HEK293 (cell line): ENCODE results near the gene ATP1B2.

Experiments used
- CTCF ChIA-PET: fragments of 350-600 bp; formaldehyde crosslinking; extraction: SDS; loops from one replicate; lab custom pipeline; 2021; ENCODE audit warnings: antibody characterized with exemption; lab: Yijun Ruan, JAX
- POLR2A ChIA-PET: fragments of 300-600 bp; formaldehyde crosslinking; extraction: SDS; loops from one replicate; lab custom pipeline; 2020; ENCODE audit warnings: antibody characterized with exemption, inconsistent platforms; lab: Yijun Ruan, JAX
- H3K27ac ChIP-seq: fragments of 200-500 bp; sonication (Bioruptor generic); 2 replicates; pipeline ENCODE4 v1.5.1; 2014; ENCODE audit warnings: low read depth, low read length, control low read depth, inconsistent platforms; ENCODE audit errors: extremely low read depth
- H3K36me3 ChIP-seq, 2 experiments: fragments of 200-500 bp in 1 of 2; sonication (Bioruptor generic) in 1 of 2; 1 replicate in 1 of 2; 2 replicates in 1 of 2; pipeline ENCODE4 v1.5.1; 2014 to 2017; ENCODE audit warnings: inconsistent platforms in 2 of 2, low read length in 2 of 2; ENCODE audit not compliant: control insufficient read depth in 2 of 2, insufficient read depth in 1 of 2
- H3K4me1 ChIP-seq: fragments of 200-500 bp; sonication (Bioruptor generic); 2 replicates; pipeline ENCODE4 v1.5.1; 2014; ENCODE audit warnings: mild to moderate bottlenecking, low read length, inconsistent platforms; ENCODE audit not compliant: control insufficient read depth, insufficient read depth
- H3K4me3 ChIP-seq: 2 replicates; pipeline ENCODE4 v1.5.1; 2011; ENCODE audit warnings: low read depth, mild to moderate bottlenecking, control low read depth, low read length, moderate library complexity
- H3K9me3 ChIP-seq: fragments of 200-500 bp; sonication (Bioruptor generic); 2 replicates; pipeline ENCODE4 v1.5.1; 2014; ENCODE audit warnings: low read depth, low read length, inconsistent platforms; ENCODE audit not compliant: control insufficient read depth, insufficient read depth
- BCL11A ChIP-seq: fragments of 450-650 bp; formaldehyde crosslinking; IDR thresholded peaks from 2 replicates; pipeline ENCODE4 v1.5.1; 2016; ENCODE audit warnings: low read depth, missing biosample characterization, missing genetic modification characterization
- BCL11B ChIP-seq: fragments of 450-650 bp; formaldehyde crosslinking; IDR thresholded peaks from 2 replicates; pipeline ENCODE4 v1.5.1; 2016; ENCODE audit warnings: low read depth, missing biosample characterization, missing genetic modification characterization
- GLIS2 ChIP-seq: fragments of 450-650 bp; formaldehyde crosslinking; IDR thresholded peaks from 2 replicates; pipeline ENCODE4 v1.5.1; 2016; ENCODE audit warnings: missing biosample characterization, missing genetic modification characterization
- KLF16 ChIP-seq: fragments of 450-650 bp; formaldehyde crosslinking; IDR thresholded peaks from 2 replicates; pipeline ENCODE4 v1.5.1; 2017; ENCODE audit warnings: missing biosample characterization, missing genetic modification characterization
- OVOL3 ChIP-seq: fragments of 450-650 bp; formaldehyde crosslinking; IDR thresholded peaks from 2 replicates; pipeline ENCODE4 v1.5.1; 2016; ENCODE audit warnings: missing biosample characterization, missing genetic modification characterization
- ZBTB1 ChIP-seq: fragments of 450-650 bp; formaldehyde crosslinking; IDR thresholded peaks from 2 replicates; pipeline ENCODE4 v1.5.1; 2016; ENCODE audit warnings: missing biosample characterization, missing genetic modification characterization
- ZBTB20 ChIP-seq: fragments of 450-650 bp; formaldehyde crosslinking; IDR thresholded peaks from 2 replicates; pipeline ENCODE4 v1.5.1; 2016; ENCODE audit warnings: missing biosample characterization, missing genetic modification characterization
- ZBTB26 ChIP-seq: fragments of 450-650 bp; formaldehyde crosslinking; optimal IDR thresholded peaks from 2 replicates; pipeline ENCODE3; 2016; ENCODE audit warnings: missing biosample characterization, mild to moderate bottlenecking, missing genetic modification characterization
- ZBTB49 ChIP-seq: fragments of 450-650 bp; formaldehyde crosslinking; IDR thresholded peaks from 2 replicates; pipeline ENCODE4 v1.5.1; 2016; ENCODE audit warnings: missing biosample characterization, missing genetic modification characterization, low read depth
- ZNF10 ChIP-seq: fragments of 450-650 bp; formaldehyde crosslinking; IDR thresholded peaks from 2 replicates; pipeline ENCODE4 v1.5.1; 2017; ENCODE audit warnings: missing biosample characterization, missing genetic modification characterization
- ZNF175 ChIP-seq: fragments of 450-650 bp; formaldehyde crosslinking; IDR thresholded peaks from 2 replicates; pipeline ENCODE4 v1.5.1; 2016; ENCODE audit warnings: missing biosample characterization, missing genetic modification characterization
- ZNF248 ChIP-seq: fragments of 450-650 bp; formaldehyde crosslinking; IDR thresholded peaks from 2 replicates; pipeline ENCODE4 v1.5.1; 2017; ENCODE audit warnings: missing biosample characterization, missing genetic modification characterization
- ZNF324 ChIP-seq: fragments of 450-650 bp; formaldehyde crosslinking; IDR thresholded peaks from 2 replicates; pipeline ENCODE4 v1.5.1; 2016; ENCODE audit warnings: missing biosample characterization, missing genetic modification characterization
- ZNF394 ChIP-seq: fragments of 450-650 bp; formaldehyde crosslinking; IDR thresholded peaks from 2 replicates; pipeline ENCODE4 v1.5.1; 2016; ENCODE audit warnings: missing biosample characterization, missing genetic modification characterization, mild to moderate bottlenecking, moderate library complexity, borderline replicate concordance
- ZNF48 ChIP-seq: fragments of 450-650 bp; formaldehyde crosslinking; IDR thresholded peaks from 2 replicates; pipeline ENCODE4 v1.5.1; 2016; ENCODE audit warnings: missing biosample characterization, missing genetic modification characterization
- ZNF558 ChIP-seq: fragments of 450-650 bp; formaldehyde crosslinking; IDR thresholded peaks from 2 replicates; pipeline ENCODE4 v1.5.1; 2016; ENCODE audit warnings: missing biosample characterization, missing genetic modification characterization
- ZNF629 ChIP-seq: fragments of 450-650 bp; formaldehyde crosslinking; IDR thresholded peaks from 2 replicates; pipeline ENCODE4 v1.5.1; 2017; ENCODE audit warnings: missing biosample characterization, missing genetic modification characterization
- ZNF664 ChIP-seq: fragments of 450-650 bp; formaldehyde crosslinking; IDR thresholded peaks from 2 replicates; pipeline ENCODE4 v1.5.1; 2016; ENCODE audit warnings: missing biosample characterization, missing genetic modification characterization
- ZNF76 ChIP-seq: fragments of 450-650 bp; formaldehyde crosslinking; IDR thresholded peaks from 2 replicates; pipeline ENCODE4; 2016; ENCODE audit warnings: low read depth, missing biosample characterization, missing genetic modification characterization, borderline replicate concordance
- TF ChIP-seq, protein P1 (sequence below): fragments of 450-650 bp; formaldehyde crosslinking; IDR thresholded peaks from 2 replicates; pipeline ENCODE4 v1.5.1; 2016; ENCODE audit warnings: missing biosample characterization, missing genetic modification characterization
- TF ChIP-seq, protein P2 (sequence below): fragments of 450-650 bp; formaldehyde crosslinking; IDR thresholded peaks from 2 replicates; pipeline ENCODE4 v1.5.1; 2016; ENCODE audit warnings: missing biosample characterization, missing genetic modification characterization
- TF ChIP-seq, protein P3 (sequence below): fragments of 450-650 bp; formaldehyde crosslinking; conservative IDR thresholded peaks from 2 replicates; pipeline ENCODE4 v1.5.1; 2016; ENCODE audit warnings: low read depth, missing biosample characterization, missing genetic modification characterization
- TF ChIP-seq, protein P4 (sequence below): fragments of 450-650 bp; formaldehyde crosslinking; IDR thresholded peaks from 2 replicates; pipeline ENCODE4 v1.5.1; 2017; ENCODE audit warnings: missing biosample characterization, missing genetic modification characterization

The ATP1B2 gene

GRCh38 chr17:7627250-7628121, 23.2 kb upstream of the ATP1B2 start, which contains the start of gene SAT2:
Gene SAT2 (minus strand): TSS chr17:7627821. CDS start chr17:7627635, 186 bp downstream.
- peak within 1 kb of the TSS; percentile 84 for H3K4me3 ChIP-seq
- H3K27ac ChIP-seq, result peak within 1 kb of the TSS; percentile 91
- no peaks in the 10 kb centered on the region for H3K9me3 ChIP-seq
- peaks cover 0 to 8% of the 10 kb centered on the region in 2 experiments; a peak in 2 of 3 replicates for H3K36me3 ChIP-seq
- CTCF ChIA-PET, result interaction anchor here (0.5 to 4.4 kb wide), 13 partner anchors 9 to 1008 kb away, joined by 3 to 24 read pairs (median 4); partner anchors contain the start of genes FXR2, TP53 and WRAP53
- POLR2A ChIA-PET, result interaction anchor here (0.6 to 9.6 kb wide), 20 partner anchors 8 to 323 kb away, joined by 3 to 215 read pairs (median 4); partner anchors contain the start of genes ATP1B2, CD68, EFNB3 and FXR2
- H3K4me1 ChIP-seq, result peaks cover 3% of the 10 kb centered on the region; the same call in 1 of the 2 replicates
- TF ChIP-seq ZBTB26 (tag by site-specific recombination) (peak; percentile 24), ZNF10 (tag by site-specific recombination) (0 out of 2 replicates have a peak, but pooled peaks have one; percentile 18), ZBTB49 (tag by site-specific recombination) (no peak), ZNF558 (no peak), ZBTB1 (tag by site-specific recombination) (0 out of 2 replicates have a peak, but pooled peaks have one; percentile 9), ZBTB20 (tag by site-specific recombination) (peak; percentile 82), ZNF48 (no peak), ZNF394 (tag by site-specific recombination) (0 out of 2 replicates have a peak, but pooled peaks have one; percentile 26), GLIS2 (tag by site-specific recombination) (peak; percentile 97), ZNF248 (no peak), ZNF629 (tag by site-specific recombination) (peak; percentile 16; the same call in 1 of the 2 replicates), BCL11B (tag by site-specific recombination) (no peak), OVOL3 (tag by site-specific recombination) (no peak), ZNF664 (tag by site-specific recombination) (no peak), ZNF175 (no peak), BCL11A (peak; percentile 19; the same call in 1 of the 2 replicates), ZNF76 (tag by site-specific recombination) (peak; percentile 44; the same call in 1 of the 2 replicates), ZNF324 (tag by site-specific recombination) (0 out of 2 replicates have a peak, but pooled peaks have one; percentile 13), KLF16 (tag by site-specific recombination) (peak; percentile 66)
- TF ChIP-seq, protein P1, sequence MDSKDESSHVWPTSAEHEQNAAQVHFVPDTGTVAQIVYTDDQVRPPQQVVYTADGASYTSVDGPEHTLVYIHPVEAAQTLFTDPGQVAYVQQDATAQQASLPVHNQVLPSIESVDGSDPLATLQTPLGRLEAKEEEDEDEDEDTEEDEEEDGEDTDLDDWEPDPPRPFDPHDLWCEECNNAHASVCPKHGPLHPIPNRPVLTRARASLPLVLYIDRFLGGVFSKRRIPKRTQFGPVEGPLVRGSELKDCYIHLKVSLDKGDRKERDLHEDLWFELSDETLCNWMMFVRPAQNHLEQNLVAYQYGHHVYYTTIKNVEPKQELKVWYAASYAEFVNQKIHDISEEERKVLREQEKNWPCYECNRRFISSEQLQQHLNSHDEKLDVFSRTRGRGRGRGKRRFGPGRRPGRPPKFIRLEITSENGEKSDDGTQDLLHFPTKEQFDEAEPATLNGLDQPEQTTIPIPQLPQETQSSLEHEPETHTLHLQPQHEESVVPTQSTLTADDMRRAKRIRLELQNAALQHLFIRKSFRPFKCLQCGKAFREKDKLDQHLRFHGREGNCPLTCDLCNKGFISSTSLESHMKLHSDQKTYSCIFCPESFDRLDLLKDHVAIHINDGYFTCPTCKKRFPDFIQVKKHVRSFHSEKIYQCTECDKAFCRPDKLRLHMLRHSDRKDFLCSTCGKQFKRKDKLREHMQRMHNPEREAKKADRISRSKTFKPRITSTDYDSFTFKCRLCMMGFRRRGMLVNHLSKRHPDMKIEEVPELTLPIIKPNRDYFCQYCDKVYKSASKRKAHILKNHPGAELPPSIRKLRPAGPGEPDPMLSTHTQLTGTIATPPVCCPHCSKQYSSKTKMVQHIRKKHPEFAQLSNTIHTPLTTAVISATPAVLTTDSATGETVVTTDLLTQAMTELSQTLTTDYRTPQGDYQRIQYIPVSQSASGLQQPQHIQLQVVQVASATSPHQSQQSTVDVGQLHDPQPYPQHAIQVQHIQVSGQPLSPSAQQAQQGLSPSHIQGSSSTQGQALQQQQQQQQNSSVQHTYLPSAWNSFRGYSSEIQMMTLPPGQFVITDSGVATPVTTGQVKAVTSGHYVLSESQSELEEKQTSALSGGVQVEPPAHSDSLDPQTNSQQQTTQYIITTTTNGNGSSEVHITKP (tag by site-specific recombination), result 0 out of 2 replicates have a peak, but pooled peaks have one; percentile 34
- TF ChIP-seq, protein P2, sequence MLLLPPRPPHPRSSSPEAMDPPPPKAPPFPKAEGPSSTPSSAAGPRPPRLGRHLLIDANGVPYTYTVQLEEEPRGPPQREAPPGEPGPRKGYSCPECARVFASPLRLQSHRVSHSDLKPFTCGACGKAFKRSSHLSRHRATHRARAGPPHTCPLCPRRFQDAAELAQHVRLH (tag by site-specific recombination), result peak; percentile 16; the same call in 1 of the 2 replicates
- TF ChIP-seq, protein P3, sequence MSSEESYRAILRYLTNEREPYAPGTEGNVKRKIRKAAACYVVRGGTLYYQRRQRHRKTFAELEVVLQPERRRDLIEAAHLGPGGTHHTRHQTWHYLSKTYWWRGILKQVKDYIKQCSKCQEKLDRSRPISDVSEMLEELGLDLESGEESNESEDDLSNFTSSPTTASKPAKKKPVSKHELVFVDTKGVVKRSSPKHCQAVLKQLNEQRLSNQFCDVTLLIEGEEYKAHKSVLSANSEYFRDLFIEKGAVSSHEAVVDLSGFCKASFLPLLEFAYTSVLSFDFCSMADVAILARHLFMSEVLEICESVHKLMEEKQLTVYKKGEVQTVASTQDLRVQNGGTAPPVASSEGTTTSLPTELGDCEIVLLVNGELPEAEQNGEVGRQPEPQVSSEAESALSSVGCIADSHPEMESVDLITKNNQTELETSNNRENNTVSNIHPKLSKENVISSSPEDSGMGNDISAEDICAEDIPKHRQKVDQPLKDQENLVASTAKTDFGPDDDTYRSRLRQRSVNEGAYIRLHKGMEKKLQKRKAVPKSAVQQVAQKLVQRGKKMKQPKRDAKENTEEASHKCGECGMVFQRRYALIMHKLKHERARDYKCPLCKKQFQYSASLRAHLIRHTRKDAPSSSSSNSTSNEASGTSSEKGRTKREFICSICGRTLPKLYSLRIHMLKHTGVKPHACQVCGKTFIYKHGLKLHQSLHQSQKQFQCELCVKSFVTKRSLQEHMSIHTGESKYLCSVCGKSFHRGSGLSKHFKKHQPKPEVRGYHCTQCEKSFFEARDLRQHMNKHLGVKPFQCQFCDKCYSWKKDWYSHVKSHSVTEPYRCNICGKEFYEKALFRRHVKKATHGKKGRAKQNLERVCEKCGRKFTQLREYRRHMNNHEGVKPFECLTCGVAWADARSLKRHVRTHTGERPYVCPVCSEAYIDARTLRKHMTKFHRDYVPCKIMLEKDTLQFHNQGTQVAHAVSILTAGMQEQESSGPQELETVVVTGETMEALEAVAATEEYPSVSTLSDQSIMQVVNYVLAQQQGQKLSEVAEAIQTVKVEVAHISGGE (tag by site-specific recombination), result peak; percentile 40; the same call in 1 of the 2 replicates
- TF ChIP-seq, protein P4, sequence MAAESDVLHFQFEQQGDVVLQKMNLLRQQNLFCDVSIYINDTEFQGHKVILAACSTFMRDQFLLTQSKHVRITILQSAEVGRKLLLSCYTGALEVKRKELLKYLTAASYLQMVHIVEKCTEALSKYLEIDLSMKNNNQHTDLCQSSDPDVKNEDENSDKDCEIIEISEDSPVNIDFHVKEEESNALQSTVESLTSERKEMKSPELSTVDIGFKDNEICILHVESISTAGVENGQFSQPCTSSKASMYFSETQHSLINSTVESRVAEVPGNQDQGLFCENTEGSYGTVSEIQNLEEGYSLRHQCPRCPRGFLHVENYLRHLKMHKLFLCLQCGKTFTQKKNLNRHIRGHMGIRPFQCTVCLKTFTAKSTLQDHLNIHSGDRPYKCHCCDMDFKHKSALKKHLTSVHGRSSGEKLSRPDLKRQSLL, result peak; percentile 20; the same call in 1 of the 2 replicates
